RWPE2 (cell line): ENCODE measurements around the gene UBXN10.

Experiments
- ATAC-seq: fragments of 200-7000 bp; cut with Tn5 transposase; 3 replicates; pipeline ENCODE4 v1.9.1; 2021; ENCODE audit warnings: low read depth
- DNase-seq: peaks from one replicate; pipeline ENCODE4 v3.0.0-alpha.2; 2020; ENCODE audit warnings: low spot score
- H3K27ac ChIP-seq: fragments of 450-650 bp; 2 replicates; pipeline ENCODE4 v1.5.1; 2017; ENCODE audit warnings: mild to moderate bottlenecking; ENCODE audit not compliant: poor library complexity, severe bottlenecking
- H3K27me3 ChIP-seq: fragments of 250-450 bp; sonication (Bioruptor Pico); 2 replicates; pipeline ENCODE4 v1.5.1; 2021; ENCODE audit warnings: mild to moderate bottlenecking, moderate library complexity; ENCODE audit not compliant: insufficient read depth, poor library complexity, severe bottlenecking
- H3K36me3 ChIP-seq: fragments of 250-450 bp; sonication (Bioruptor Pico); 2 replicates; pipeline ENCODE4 v1.5.1; 2020; ENCODE audit warnings: low read depth, mild to moderate bottlenecking, moderate library complexity
- H3K4me1 ChIP-seq: fragments of 250-450 bp; sonication (Bioruptor Pico); 2 replicates; pipeline ENCODE4 v1.5.1; 2021; ENCODE audit warnings: mild to moderate bottlenecking, moderate library complexity; ENCODE audit not compliant: insufficient read depth, poor library complexity, severe bottlenecking
- H3K4me3 ChIP-seq: fragments of 250-450 bp; sonication (Bioruptor Pico); 2 replicates; pipeline ENCODE4 v1.5.1; 2021; ENCODE audit warnings: mild to moderate bottlenecking, moderate library complexity; ENCODE audit not compliant: severe bottlenecking
- H3K9me3 ChIP-seq: fragments of 250-450 bp; sonication (Bioruptor Pico); 2 replicates; pipeline ENCODE4 v1.5.1; 2021; ENCODE audit warnings: mild to moderate bottlenecking, moderate library complexity; ENCODE audit not compliant: severe bottlenecking
- TF ChIP-seq, protein P1 (sequence below): fragments of 450-650 bp; IDR thresholded peaks from one replicate; pipeline ENCODE4 v1.5.1; 2017; ENCODE audit warnings: mild to moderate bottlenecking, moderate library complexity; ENCODE audit not compliant: poor library complexity, severe bottlenecking

Gene UBXN10

DNA sequence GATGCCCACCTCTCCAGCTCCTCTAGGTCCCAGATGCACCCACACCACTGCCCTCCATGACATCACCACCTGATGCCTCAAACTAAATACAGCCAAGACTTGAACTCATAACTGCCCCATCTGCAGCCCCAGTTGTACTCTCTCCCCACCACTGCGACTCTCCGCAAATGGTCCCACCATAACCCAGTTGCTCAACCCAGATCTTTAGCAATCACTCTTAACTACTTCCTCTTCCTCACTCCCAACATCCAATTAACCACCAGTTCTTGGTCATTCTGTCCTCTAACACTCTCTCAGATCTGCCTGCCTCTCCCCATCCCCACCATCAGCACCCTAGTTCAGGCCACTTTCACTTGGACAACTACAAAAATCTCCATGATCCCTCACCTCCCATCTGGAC is 37.2 kb downstream of the UBXN10 start:
- Histone ChIP-seq H3K4me1 (no peaks in the 10 kb centered on the region), H3K9me3 (no peaks in the 10 kb centered on the region), H3K36me3 (no peaks in the 10 kb centered on the region), H3K27ac (no peak overlapping the region), H3K4me3 (no peak overlapping the region), H3K27me3 (no peaks in the 10 kb centered on the region)
- TF ChIP-seq, protein P1, sequence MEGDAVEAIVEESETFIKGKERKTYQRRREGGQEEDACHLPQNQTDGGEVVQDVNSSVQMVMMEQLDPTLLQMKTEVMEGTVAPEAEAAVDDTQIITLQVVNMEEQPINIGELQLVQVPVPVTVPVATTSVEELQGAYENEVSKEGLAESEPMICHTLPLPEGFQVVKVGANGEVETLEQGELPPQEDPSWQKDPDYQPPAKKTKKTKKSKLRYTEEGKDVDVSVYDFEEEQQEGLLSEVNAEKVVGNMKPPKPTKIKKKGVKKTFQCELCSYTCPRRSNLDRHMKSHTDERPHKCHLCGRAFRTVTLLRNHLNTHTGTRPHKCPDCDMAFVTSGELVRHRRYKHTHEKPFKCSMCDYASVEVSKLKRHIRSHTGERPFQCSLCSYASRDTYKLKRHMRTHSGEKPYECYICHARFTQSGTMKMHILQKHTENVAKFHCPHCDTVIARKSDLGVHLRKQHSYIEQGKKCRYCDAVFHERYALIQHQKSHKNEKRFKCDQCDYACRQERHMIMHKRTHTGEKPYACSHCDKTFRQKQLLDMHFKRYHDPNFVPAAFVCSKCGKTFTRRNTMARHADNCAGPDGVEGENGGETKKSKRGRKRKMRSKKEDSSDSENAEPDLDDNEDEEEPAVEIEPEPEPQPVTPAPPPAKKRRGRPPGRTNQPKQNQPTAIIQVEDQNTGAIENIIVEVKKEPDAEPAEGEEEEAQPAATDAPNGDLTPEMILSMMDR: no peak
- DNase-seq (no peak), ATAC-seq (no peak)

DNA sequence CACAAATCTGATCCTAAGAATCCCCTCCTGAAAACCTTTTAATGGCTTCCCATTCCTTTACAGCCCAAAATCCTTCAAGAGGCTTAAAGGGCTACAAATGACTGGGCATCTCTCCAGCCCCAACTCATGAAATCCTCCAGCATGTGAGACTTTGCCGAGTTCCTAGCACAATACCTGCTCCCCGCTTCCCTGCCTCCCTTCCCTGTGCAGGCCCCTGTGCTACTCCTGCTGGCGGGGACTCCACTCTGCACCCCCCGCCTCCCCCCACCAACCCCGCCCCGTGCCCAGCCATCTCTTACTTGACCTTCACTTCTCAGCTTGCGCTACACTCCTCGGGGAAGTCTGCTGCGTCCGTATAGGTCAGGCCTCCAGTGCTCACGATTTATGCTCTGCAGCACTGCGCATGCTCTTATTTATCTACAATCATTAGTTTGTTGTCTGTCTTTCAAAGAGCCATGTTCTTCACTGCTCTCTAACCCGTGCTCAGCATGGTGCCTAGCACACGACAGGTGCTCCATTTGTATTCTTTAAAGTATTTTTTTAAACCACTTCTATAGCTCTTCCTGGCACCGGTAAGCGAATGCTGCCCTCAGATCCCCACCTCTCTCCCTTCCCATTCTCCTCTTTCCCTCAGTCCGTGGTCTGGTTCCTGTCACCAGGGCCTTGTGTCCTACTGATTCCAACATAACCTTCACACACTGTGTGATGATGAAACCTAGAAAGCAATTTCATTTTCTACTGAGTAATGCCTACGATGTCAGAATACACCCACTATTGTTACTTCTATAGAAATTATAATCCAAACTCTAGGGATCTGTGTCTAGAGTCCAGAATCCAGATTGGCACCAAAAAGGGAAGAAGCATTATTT is 37.9 kb downstream of the UBXN10 start:
- H3K27ac ChIP-seq: no peak overlapping the region
- H3K9me3 ChIP-seq: no peaks in the 10 kb centered on the region
- H3K4me1 ChIP-seq: no peaks in the 10 kb centered on the region
- no peak for DNase-seq
- TF ChIP-seq, protein P1: no peak
- no peaks in the 10 kb centered on the region for H3K36me3 ChIP-seq
- ATAC-seq: no peak
- H3K4me3 ChIP-seq: no peak overlapping the region
- no peaks in the 10 kb centered on the region for H3K27me3 ChIP-seq

DNA sequence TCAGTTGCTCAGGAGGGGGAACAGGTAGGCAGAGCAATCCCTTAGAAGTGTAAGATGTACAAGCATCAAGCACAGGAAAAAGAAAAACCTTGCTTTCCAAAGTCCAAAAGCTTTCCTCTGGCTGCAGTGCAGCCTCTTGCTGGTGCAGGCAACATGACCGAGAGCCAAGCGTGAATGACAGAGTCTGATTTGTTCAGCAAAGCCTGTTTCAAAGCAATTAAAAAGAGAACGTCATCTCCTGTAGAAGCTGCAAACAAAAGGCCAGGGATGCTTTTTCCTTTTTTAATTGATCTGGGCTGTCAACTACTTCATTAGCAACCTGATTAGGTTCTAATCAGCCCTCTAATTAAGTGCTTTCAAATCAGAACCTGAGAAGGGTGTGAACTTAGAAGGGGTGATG is 38.6 kb downstream of the UBXN10 start:
- H3K9me3 ChIP-seq: no peaks in the 10 kb centered on the region
- TF ChIP-seq, protein P1: no peak
- no peak for ATAC-seq
- H3K27ac ChIP-seq: no peak overlapping the region
- no peak overlapping the region for H3K4me3 ChIP-seq
- H3K36me3 ChIP-seq: no peaks in the 10 kb centered on the region
- no peaks in the 10 kb centered on the region for H3K27me3 ChIP-seq
- no peaks in the 10 kb centered on the region for H3K4me1 ChIP-seq
- no peak for DNase-seq

DNA sequence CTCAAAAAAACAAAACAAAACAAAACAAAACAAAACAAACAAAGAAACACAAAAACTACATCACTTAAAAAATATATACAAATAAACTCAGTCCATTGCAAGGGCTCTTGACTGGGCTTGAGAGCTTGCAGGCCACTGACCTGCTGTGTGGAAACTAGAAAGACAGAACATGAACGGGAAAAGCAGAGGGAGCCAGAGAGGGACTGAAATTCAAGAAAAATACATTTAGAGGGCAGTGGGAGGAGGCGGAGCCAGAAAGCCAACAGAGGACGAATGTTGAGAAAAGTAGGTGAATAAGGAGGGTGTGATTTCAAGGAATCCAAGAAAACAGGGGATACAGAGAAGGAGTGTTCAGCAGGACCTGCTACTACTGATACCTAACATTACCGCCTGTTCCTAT is 41.8 kb downstream of the UBXN10 start:
- no peak overlapping the region for H3K27ac ChIP-seq
- H3K4me3 ChIP-seq: no peak overlapping the region
- DNase-seq (no peak), ATAC-seq (no peak)
- H3K27me3 ChIP-seq: no peaks in the 10 kb centered on the region
- no peaks in the 10 kb centered on the region for H3K9me3 ChIP-seq
- peaks cover 7% of the 10 kb centered on the region for H3K4me1 ChIP-seq
- no peaks in the 10 kb centered on the region for H3K36me3 ChIP-seq
- TF ChIP-seq, protein P1: no peak

DNA sequence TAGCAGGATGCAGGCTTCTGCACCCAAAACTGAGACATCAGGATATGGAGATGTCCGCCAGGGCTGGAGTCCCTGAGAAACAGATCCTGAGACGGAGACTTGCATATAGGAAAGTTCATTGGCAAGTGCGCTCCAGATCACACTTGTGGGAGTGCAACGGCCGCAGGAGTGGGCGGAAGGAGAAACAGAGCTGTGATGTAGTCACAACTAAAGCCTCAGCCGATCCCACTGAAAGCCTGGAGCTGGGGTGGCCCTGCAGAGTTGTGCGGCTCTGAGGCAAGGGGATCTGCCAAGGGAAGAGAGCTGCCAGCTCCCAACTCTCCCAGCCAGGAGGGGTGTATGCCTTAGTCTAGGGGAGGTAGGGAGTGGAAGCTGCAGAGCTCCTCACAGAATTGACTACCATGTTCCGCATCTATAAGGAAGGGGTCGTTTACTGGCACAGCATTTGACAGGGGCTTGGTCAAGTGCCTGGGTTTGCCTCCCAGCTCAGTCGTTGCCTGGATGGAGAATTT is 42.5 kb downstream of the UBXN10 start:
- Histone ChIP-seq H3K36me3 (no peaks in the 10 kb centered on the region), H3K27me3 (no peaks in the 10 kb centered on the region), H3K4me3 (no peak overlapping the region), H3K9me3 (no peaks in the 10 kb centered on the region), H3K27ac (no peak overlapping the region), H3K4me1 (peaks cover 14% of the 10 kb centered on the region)
- TF ChIP-seq, protein P1: no peak
- no peak for DNase-seq
- ATAC-seq: no peak
